ENCODE measurements around the gene ZFP36L1. TPM values are rescaled to one million over a fixed set of nuclear protein-coding genes. Genes with fewer than 3 reads are reported as not detected.

ZFP36L1 gene
- total RNA-seq, 2 donors from 2014 or later: 233 to 326 TPM

GRCh38 chr14:68747393-68747792 lies 45.5 kb downstream of the ZFP36L1 start:
- H3K9me3 ChIP-seq: no peaks in the 10 kb centered on the region
- H3K4me3 ChIP-seq: no peak overlapping the region
- no peak overlapping the region for H3K27ac ChIP-seq
- no peak for ATAC-seq (ENCODE audit: insufficient number of reproducible peaks, low FRiP score, low read depth)
- H3K36me3 ChIP-seq: no peaks in the 10 kb centered on the region
- no peaks in the 10 kb centered on the region for H3K4me1 ChIP-seq (ENCODE audit: control insufficient read depth in 1 of 2, low read depth in 2 of 2)
- DNase-seq (ENCODE audit: low spot score): no peak
- no peaks in the 10 kb centered on the region for H3K27me3 ChIP-seq (replicated peaks; ENCODE audit: insufficient read depth)
- no peak for TF ChIP-seq CTCF (IDR thresholded peaks at IDR 0.05)

- no peaks in the 10 kb centered on the region for H3K36me3 ChIP-seq
Observed at GRCh38 chr14:68744613-68745012, 48.3 kb downstream of the ZFP36L1 start.

GRCh38 chr14:68741839-68742470 lies 50.9 kb downstream of the ZFP36L1 start:
- Histone ChIP-seq H3K27ac (no peak overlapping the region), H3K27me3 (replicated peaks; ENCODE audit: insufficient read depth) (no peaks in the 10 kb centered on the region), H3K4me3 (no peak overlapping the region), H3K4me1 (ENCODE audit: control insufficient read depth in 1 of 2, low read depth in 2 of 2) (no peaks in the 10 kb centered on the region), H3K36me3 (no peaks in the 10 kb centered on the region), H3K9me3 (no peaks in the 10 kb centered on the region)
- no peak for DNase-seq (ENCODE audit: low spot score)
- no peak for ATAC-seq (ENCODE audit: insufficient number of reproducible peaks, low FRiP score, low read depth)
- TF ChIP-seq CTCF (IDR thresholded peaks at IDR 0.05): no peak

More at GRCh38 chr14:68744613-68745012, 48.3 kb downstream of the ZFP36L1 start:
- H3K4me1 ChIP-seq (ENCODE audit: control insufficient read depth in 1 of 2, low read depth in 2 of 2): no peaks in the 10 kb centered on the region
- no peaks in the 10 kb centered on the region for H3K9me3 ChIP-seq
- H3K27me3 ChIP-seq (replicated peaks; ENCODE audit: insufficient read depth): no peaks in the 10 kb centered on the region
- no peak overlapping the region for H3K4me3 ChIP-seq
- ATAC-seq (ENCODE audit: insufficient number of reproducible peaks, low FRiP score, low read depth) (no peak), DNase-seq (ENCODE audit: low spot score) (no peak)
- TF ChIP-seq CTCF (IDR thresholded peaks at IDR 0.05): no peak
- no peak overlapping the region for H3K27ac ChIP-seq

- DNase-seq (ENCODE audit: low spot score) (no peak), ATAC-seq (ENCODE audit: insufficient number of reproducible peaks, low FRiP score, low read depth) (no peak)
- Histone ChIP-seq H3K27ac (no peak overlapping the region), H3K4me1 (ENCODE audit: control insufficient read depth in 1 of 2, low read depth in 2 of 2) (peaks cover under 1 to 4% of the 10 kb centered on the region in 2 donors), H3K36me3 (no peaks in the 10 kb centered on the region), H3K4me3 (no peak overlapping the region), H3K9me3 (no peaks in the 10 kb centered on the region), H3K27me3 (replicated peaks; ENCODE audit: insufficient read depth) (no peaks in the 10 kb centered on the region)
- no peak for TF ChIP-seq CTCF (IDR thresholded peaks at IDR 0.05)
Observed at GRCh38 chr14:68741477-68741791, 51.4 kb downstream of the ZFP36L1 start.

GRCh38 chr14:68740788-68741476 lies 51.9 kb downstream of the ZFP36L1 start:
- Histone ChIP-seq H3K9me3 (no peaks in the 10 kb centered on the region), H3K4me3 (no peak overlapping the region), H3K36me3 (no peaks in the 10 kb centered on the region), H3K27me3 (replicated peaks; ENCODE audit: insufficient read depth) (no peaks in the 10 kb centered on the region), H3K27ac (no peak overlapping the region), H3K4me1 (ENCODE audit: control insufficient read depth in 1 of 2, low read depth in 2 of 2) (peaks cover 6 to 9% of the 10 kb centered on the region in 2 donors)
- ATAC-seq (ENCODE audit: insufficient number of reproducible peaks, low FRiP score, low read depth) (no peak), DNase-seq (ENCODE audit: low spot score) (no peak)
- TF ChIP-seq CTCF (IDR thresholded peaks at IDR 0.05): no peak

Measured in thoracic aorta (tissue), 2 donors.